ENCODE measurements around the gene BOLA3. TPM values are rescaled to one million over a fixed set of nuclear protein-coding genes. Genes with fewer than 3 reads are reported as not detected.

The BOLA3 gene
- 71.5 and 79.7 TPM in 2 replicates for total RNA-seq (2022)
- percentile 60 among the genes with signal in this experiment for Bru-seq, nascent RNA
- percentile 55 among the genes with signal in this experiment for BruChase-seq, experiment 1, labeled RNA remaining after a 2-hour chase
- percentile 63 among the genes with signal in this experiment for BruChase-seq, experiment 2, labeled RNA remaining after a 6-hour chase
- long read RNA-seq, transcript BOLA3-201 (3 exons, 444 nt) = minor isoform, 31 of 167 reads
- long read RNA-seq, transcript BOLA3-202 (4 exons, 639 nt) = major isoform, 131 of 167 reads
- long read RNA-seq, partial matches to known transcripts = 2 of 167 reads
- long read RNA-seq, other reads (novel, unspliced or antisense) = 1 of 167 reads

- ChIA-PET CTCF (interaction anchor here (0.7 to 2.1 kb wide), 8 partner anchors 27 to 326 kb away, joined by 3 to 12 read pairs (median 6); partner anchors contain the start of genes MOB1A and STAMBP), POLR2A (interaction anchor here (0.6 to 1.6 kb wide), 6 partner anchors 28 to 319 kb away, joined by 3 to 9 read pairs (median 6); partner anchors contain the start of genes MOB1A and STAMBP)
- no TSS peak for BruUV-seq (replicated peaks)
- Histone ChIP-seq H3K36me3 (ENCODE audit: control insufficient read depth, insufficient read depth, low read length) (no peaks in the 10 kb centered on the region; the same call in 1 of the 2 replicates), H3K4me1 (peaks cover 7% of the 10 kb centered on the region; the same call in 1 of the 2 replicates), H3K27me3 (replicated peaks; ENCODE audit: control insufficient read depth, insufficient read depth, low read length) (no peaks in the 10 kb centered on the region), H3K9me3 (no peaks in the 10 kb centered on the region), H3K4me3 (ENCODE audit: low read depth, low read length) (peak within 1 kb of the TSS; percentile 68)
- TF ChIP-seq CTCF (IDR thresholded peaks at IDR 0.05; ENCODE audit: insufficient read depth in 1 of 2, low read depth in 1 of 2, low read length in 1 of 2, severe bottlenecking in 1 of 2, unreplicated experiment in 1 of 2) = peak; percentile 58 to 75
- no peaks in the 10 kb centered on the region for H3K9me3 Mint-ChIP-seq (ENCODE audit: unreplicated experiment)
- peaks cover 6% of the 10 kb centered on the region for H3K4me1 Mint-ChIP-seq (ENCODE audit: low read depth, unreplicated experiment)
- no peak within 1 kb of the TSS for H3K27ac Mint-ChIP-seq (ENCODE audit: unreplicated experiment)
- peak; percentile 93 to 97 for DNase-seq
- intact Hi-C loops (cut with micrococcal nuclease; ENCODE audit: unreplicated experiment) = loop anchor here (1.0 to 10.0 kb wide), 4 partner anchors 28 to 213 kb away; partner anchors contain the start of genes MOB1A and MTHFD2
- no peaks in the 10 kb centered on the region for H3K27me3 Mint-ChIP-seq (ENCODE audit: insufficient read depth, unreplicated experiment)
- peaks cover 29% of the 10 kb centered on the region for H3K36me3 Mint-ChIP-seq (ENCODE audit: insufficient read depth, unreplicated experiment)
- H3K4me3 Mint-ChIP-seq (ENCODE audit: unreplicated experiment) = no peak within 1 kb of the TSS
Observed at GRCh38 chr2:74147727-74148456, at the start of gene BOLA3. TSS of gene BOLA3 (minus strand) at chr2:74147912. CDS start at chr2:74147874, 38 bp downstream.

- Mint-ChIP-seq H3K4me3 (ENCODE audit: unreplicated experiment) (peak overlapping the region; percentile 91), H3K4me1 (ENCODE audit: low read depth, unreplicated experiment) (peaks cover 26% of the 10 kb centered on the region), H3K36me3 (ENCODE audit: insufficient read depth, unreplicated experiment) (peaks cover 42% of the 10 kb centered on the region), H3K9me3 (ENCODE audit: unreplicated experiment) (no peaks in the 10 kb centered on the region), H3K27me3 (ENCODE audit: insufficient read depth, unreplicated experiment) (no peaks in the 10 kb centered on the region), H3K27ac (ENCODE audit: unreplicated experiment) (no peak overlapping the region)
- POLR2A ChIA-PET = no interaction called here
- Histone ChIP-seq H3K4me3 (ENCODE audit: low read depth, low read length) (no peak overlapping the region), H3K36me3 (ENCODE audit: control insufficient read depth, insufficient read depth, low read length) (no peaks in the 10 kb centered on the region), H3K9me3 (no peaks in the 10 kb centered on the region), H3K4me1 (peaks cover 12% of the 10 kb centered on the region), H3K27me3 (replicated peaks; ENCODE audit: control insufficient read depth, insufficient read depth, low read length) (no peaks in the 10 kb centered on the region)
- no TSS peak for BruUV-seq (replicated peaks)
- CTCF ChIA-PET = no interaction called here
- DNase-seq = no peak
- no peak for TF ChIP-seq CTCF (IDR thresholded peaks at IDR 0.05; ENCODE audit: insufficient read depth in 1 of 2, low read depth in 1 of 2, low read length in 1 of 2, severe bottlenecking in 1 of 2, unreplicated experiment in 1 of 2)
- intact Hi-C loops (cut with micrococcal nuclease; ENCODE audit: unreplicated experiment) = no loop called here
Observed at GRCh38 chr2:74197049-74197448, 49.3 kb upstream of the BOLA3 start.

GRCh38 chr2:74194799-74195198 is 47.1 kb upstream of the BOLA3 start:
- no peaks in the 10 kb centered on the region for H3K36me3 ChIP-seq (ENCODE audit: control insufficient read depth, insufficient read depth, low read length)
- Mint-ChIP-seq H3K4me1 (ENCODE audit: low read depth, unreplicated experiment) (peaks cover 20% of the 10 kb centered on the region), H3K9me3 (ENCODE audit: unreplicated experiment) (no peaks in the 10 kb centered on the region), H3K36me3 (ENCODE audit: insufficient read depth, unreplicated experiment) (peaks cover 19% of the 10 kb centered on the region), H3K27me3 (ENCODE audit: insufficient read depth, unreplicated experiment) (no peaks in the 10 kb centered on the region), H3K4me3 (ENCODE audit: unreplicated experiment) (no peak overlapping the region), H3K27ac (ENCODE audit: unreplicated experiment) (no peak overlapping the region)
- TF ChIP-seq CTCF (IDR thresholded peaks at IDR 0.05; ENCODE audit: insufficient read depth in 1 of 2, low read depth in 1 of 2, low read length in 1 of 2, severe bottlenecking in 1 of 2, unreplicated experiment in 1 of 2) = no peak
- no peaks in the 10 kb centered on the region for H3K9me3 ChIP-seq
- ChIA-PET CTCF (no interaction called here), POLR2A (no interaction called here)
- H3K4me3 ChIP-seq (ENCODE audit: low read depth, low read length) = no peak overlapping the region
- intact Hi-C loops (cut with micrococcal nuclease; ENCODE audit: unreplicated experiment) = no loop called here
- H3K27me3 ChIP-seq (replicated peaks; ENCODE audit: control insufficient read depth, insufficient read depth, low read length) = no peaks in the 10 kb centered on the region
- no TSS peak for BruUV-seq (replicated peaks)
- peaks cover 4% of the 10 kb centered on the region for H3K4me1 ChIP-seq
- peak in 1 of 2 experiments; percentile 1 for DNase-seq

All from Caco-2 (cell line).